ENCODE measurements around the gene CRY2.
"Not testable (repeated sequence)": the region's sequence is repeated elsewhere in the genome, so short reads cannot be mapped to it uniquely, and the experiment has no call there.

Gene CRY2

DNA sequence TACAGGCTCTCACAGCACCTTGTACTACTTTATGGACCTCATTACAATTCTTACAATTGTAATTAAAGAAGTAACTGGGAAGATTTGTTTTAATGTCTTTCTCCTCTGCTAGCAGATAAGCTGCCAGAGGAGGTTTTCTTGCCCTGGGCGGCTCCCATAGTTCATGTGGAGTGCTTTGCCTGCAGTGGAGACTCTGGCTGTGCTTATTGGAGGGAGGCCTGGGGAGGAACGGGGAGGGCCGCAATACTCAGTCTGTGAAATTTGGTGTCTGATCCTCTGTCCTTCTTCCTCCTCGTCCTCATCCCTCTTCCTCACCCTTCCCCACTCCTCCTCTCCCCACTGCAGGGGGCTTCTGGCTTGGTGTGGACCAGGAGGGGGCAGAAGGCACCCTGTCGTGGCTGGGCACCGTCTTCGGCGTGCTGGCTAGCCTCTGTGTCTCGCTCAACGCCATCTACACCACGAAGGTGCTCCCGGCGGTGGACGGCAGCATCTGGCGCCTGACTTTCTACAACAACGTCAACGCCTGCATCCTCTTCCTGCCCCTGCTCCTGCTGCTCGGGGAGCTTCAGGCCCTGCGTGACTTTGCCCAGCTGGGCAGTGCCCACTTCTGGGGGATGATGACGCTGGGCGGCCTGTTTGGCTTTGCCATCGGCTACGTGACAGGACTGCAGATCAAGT, 36.7 kb upstream of the CRY2 start:
- no peak for DNase-seq

GRCh38 chr11:45811109-45811435, 36.2 kb upstream of the CRY2 start:
- no peak for DNase-seq

- DNase-seq = no peak
Measured at GRCh38 chr11:45811571-45812290, 35.5 kb upstream of the CRY2 start.

DNA sequence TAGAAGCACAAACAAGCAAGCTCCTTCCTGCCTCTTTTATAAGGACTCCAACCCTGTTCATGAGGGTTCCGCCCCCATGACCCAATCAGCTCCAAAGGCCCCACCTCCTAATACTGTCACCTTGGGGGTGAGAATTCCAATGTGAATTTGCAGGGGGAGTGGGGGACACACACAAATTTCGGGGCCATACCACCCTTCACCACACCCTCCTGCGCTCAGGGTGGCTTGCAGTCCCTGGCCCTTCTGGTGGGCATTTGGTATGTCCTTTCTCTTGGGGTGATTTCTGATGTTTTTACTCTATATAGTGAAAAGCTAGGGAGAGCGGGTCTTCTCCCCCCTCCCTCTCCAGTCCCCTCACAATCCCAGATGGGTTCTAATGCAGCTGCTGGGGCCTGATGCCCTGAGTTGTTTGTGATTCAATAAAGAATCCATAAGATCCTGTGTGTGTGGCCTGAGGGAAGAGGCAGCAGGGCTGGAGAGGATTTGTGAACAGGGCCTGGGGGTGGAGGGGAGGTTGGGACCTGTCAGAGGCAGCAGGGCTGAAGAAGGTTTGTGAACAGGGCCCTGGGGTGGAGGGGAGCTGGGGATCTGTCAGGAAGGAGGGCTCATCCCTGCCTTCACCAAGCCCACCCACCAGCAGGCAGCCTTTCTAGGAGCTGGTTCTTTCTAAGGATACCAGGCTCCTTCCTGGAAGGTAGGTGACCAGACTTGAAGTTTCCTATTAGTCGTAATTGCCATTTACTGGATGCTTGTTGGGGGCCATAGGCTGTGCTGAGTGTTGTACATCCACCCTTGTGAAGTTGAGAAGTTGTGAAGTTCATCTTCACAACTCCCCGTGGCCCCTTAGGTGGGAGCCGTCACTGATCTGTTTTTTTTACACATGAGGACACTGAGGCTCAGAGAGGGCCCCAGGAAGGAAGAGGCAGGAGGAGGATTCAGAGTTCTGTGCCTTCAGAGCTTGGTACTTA, 34.4 kb upstream of the CRY2 start:
- no peak for DNase-seq

DNA sequence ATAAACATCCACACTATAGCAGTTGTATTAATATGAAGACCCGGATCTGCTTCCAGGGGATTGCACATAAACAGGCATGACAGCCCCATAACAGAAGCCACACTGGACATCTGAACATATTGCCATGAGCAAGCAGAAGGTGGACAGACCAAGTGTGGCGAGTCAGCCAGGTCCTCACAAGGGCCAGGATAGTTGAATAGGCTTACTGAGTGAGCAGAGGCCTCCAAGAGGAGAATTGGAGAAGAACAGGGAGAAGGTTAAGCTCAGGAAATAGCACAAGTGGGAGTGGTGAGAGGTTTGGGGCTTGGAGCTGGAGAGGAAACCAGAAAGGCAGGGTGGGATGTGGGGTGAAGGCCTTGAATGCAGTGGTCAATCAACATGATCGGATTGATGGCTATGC, 31.5 kb upstream of the CRY2 start:
- no peak for DNase-seq

GRCh38 chr11:45816614-45817013, 30.7 kb upstream of the CRY2 start:
- DNase-seq = no peak

DNA sequence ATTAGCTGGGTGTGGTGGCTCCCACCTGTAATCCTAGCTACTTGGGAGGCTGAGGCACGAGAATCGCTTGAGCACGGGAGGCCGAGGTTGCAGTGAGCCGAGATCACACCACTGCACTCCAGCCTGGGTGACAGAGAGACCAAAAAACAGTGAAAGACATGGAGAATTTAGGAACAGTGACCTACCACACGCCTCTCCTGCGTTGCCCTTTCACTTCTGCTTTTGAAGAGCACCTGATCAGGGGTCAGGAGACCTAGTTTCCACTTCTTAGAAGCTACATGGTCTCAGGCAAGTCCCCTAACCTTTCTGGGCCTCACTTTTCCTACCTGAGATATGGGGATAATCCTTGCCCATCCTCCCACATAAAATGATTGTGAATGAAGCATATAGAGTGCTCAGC, 30.1 kb upstream of the CRY2 start:
- DNase-seq = no peak

DNA sequence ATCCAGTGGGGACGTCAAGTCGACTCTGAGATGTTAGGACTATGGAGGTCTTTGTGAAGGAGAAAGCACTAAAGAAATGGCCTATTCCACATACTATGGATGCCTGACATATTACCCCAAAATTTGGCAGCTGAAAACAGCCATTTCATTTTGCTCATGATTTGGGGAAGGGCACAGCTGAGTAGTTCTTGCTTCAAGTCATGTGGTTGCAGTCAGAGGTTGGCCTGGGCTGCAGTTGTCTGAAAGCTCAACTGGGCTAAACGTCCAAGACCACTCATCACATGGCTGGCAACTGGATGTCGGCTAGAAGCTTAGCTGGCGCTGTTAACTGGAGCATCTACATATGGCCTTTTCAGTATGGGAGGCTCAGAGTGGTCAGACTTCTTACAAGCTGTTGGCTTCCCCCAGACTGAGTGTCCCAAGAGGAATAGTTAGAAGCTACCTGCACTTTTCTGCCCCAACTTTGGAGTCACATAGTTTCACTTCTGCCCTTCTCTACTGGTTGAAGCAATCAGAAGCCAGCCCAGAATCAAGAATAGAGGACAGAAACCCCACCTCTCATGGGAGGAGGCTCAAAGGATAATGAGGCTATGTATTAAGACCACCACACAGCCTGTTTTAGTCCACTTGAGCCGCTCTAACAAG, 28.2 kb upstream of the CRY2 start:
- DNase-seq = no peak

DNA sequence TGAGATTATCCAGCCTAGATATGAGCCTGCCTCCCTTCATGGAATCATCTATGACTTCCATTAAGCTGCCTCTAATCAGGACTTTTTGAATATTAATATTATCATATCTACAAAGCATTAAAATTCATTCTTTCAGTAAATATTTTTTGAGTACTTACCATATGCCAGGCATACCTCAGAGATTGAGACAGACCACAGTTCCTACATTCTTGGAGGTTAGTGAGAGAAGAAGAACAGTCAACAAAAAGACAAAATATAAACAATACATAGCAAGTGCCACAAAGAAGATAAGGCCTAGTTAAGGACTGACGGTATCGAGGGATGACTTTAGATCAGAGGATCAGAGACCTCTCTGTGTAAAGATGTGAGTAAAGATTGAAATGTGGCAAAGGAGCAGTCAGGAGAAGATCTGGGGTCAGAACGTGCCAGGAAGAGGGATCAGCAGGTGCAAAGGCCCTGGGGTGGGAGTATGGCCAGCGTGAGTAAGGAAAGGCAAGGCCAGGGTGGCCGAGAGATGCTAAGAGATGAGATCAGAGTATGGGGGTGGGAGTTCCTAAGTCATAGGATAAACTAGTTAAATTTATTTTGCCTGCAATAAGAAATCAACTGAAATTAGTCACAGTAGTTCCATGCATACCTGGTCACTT, 26.9 kb upstream of the CRY2 start:
- no peak for DNase-seq

DNA sequence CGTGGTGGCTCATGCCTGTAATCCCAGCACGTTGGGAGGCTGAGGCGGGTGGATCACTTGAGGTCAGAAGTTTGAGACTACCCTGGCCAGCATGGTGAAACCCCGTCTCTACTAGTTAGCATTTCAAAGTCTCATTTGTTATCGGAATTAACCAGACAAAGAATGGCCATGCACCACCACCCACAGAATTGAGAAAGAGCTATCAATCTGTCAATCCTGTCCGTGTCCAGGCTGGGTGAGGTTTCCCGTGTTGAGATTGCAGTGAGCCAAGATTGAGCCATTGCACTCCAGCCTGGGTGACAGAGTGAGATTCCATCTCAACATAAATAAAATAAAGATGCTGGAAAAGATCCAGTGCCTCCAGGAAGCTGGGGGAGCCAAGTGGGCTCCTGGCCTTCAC, 20.8 kb upstream of the CRY2 start:
- DNase-seq = not testable (repeated sequence)

DNA sequence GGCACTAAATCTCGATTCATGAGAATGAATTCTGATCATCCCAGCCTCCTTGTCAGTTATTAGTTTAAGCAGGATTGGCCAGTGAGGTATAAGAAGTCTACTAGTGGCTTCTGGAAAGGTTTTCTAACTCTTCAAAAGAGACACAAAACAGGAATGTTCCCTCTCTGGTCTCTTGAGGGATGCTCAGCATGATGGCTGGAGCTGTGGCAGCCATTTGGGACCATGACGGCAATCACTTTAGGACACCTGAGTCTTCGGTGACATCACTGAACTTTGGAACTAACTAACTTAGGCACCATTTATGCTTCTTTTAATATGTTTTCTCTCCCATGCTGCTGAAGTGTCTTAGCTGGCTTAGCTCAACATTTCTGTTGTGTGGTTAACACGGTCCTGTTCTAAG, 20.2 kb upstream of the CRY2 start:
- DNase-seq = no peak

DNA sequence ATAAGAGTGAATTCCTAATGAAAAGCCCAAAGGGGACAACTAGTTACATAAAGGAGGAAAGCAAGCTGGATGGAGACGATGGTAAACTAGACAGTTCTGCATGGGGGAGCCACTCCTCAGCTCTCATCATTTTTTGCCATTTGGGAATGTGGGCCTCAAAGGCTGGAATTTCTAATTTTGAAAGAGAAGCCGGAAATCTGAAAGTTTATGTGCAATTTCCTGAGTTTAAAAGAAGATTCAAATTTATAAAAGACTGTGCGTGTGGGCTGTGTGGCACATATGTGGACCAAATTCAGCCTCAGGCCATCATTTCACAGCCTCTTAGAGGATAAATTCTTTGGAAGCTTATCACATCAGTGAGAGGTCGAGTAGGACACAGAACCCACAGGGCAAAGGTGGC, 18.3 kb upstream of the CRY2 start:
- no peak for DNase-seq

DNA sequence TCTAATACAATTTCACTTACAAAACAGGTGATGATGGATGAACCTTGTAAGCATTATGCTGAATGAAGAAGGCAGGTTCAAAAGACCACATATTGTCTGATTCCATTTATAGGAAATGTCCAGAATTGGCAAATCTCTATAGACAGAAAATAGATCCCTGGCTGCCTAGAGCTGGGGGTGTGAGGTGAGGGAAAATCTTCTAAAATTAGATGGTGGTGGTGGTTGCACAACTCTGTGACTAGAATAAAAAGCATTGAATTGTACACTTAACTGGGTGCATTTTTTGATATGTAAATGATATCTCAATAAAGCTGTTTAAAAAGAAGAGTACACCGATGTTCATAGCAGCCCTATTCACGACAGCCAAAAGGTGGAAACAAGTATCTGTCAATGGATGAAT, 16.7 kb upstream of the CRY2 start:
- no peak for DNase-seq

- DNase-seq = no peak
Measured at GRCh38 chr11:45832811-45833441, 14.3 kb upstream of the CRY2 start.

DNA sequence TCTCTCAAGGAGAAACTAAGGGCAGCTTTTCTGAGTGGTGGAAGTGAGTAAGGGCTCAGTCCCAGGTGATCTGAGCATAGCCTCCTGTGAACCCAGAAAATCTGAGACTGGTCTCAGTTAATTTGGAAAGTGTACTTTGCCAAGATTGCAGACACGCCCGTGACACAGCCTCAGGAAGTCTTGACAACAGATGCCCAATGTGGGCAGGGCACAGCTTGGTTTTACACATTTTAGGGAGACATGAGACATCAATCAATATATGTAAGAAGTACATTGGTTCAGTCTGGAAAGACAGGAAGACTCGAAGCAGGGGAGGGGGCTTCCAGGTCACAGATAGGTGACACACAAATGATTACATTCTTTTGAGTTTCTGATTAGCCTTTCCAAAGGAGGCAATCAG, 13.5 kb upstream of the CRY2 start:
- no peak for DNase-seq

DNA sequence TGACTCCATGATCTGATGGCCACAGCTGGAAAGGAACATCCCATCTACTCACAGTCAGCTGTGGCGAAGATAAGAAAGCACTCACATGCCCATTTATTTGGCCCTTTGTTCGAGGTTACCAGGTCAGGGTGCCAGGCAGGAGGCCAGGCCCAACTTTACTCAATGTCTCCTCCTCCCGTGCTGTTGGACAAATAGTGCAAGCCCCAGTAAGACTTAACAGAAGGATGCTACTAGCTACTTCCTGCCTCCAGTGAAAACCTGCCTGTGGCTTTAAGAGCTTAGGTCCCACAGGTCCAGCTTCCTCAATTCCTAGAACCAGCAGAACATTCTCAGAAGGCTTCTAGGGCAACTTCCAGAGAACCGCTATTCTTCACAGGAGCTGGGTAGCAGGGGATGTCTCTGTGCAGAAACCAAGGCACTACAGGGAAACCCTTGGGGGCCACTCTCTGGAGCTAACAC, 12.9 kb upstream of the CRY2 start:
- no peak for DNase-seq

DNA sequence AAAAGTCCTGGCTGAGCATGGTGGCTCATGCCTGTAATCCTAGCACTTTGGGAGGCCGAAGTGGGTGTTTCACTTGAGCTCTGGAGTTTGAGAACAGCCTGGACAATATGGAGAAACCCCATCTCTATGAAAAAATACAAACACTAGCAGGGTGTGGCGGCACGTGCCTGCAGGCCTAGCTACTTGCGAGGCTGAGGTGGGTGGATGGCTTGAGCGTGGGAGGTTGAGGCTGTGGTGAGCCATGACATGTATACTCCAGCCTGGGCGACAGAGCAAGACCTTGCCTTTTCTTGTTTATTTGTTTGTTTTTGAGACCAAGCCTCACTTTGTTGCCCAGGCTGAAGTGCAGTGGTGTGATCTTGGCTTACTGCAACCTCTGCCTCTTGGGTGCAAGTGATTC, 8.1 kb upstream of the CRY2 start:
- DNase-seq = no peak

DNA sequence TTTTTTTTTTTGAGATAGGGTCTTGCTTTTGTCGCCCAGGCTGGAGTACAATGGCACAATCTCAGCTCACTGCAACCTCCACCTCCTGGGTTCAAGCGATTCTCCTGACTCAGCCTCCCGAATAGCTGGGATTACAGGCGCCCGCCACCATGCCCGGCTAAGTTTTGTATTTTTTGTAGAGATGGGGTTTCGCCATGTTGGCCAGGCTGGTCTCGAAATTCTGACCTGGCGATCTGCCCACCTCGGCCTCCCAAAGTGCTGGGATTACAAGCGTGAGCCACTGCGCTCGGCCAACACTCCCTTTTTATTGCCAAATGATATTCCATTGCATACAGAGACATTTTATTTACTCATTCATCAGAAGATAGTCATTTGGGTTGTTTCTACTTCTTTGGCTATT, 7.0 kb upstream of the CRY2 start:
- not testable (repeated sequence) for DNase-seq

- peak; percentile 77 for DNase-seq
Measured at GRCh38 chr11:45843158-45843924, 3.9 kb upstream of the CRY2 start.

GRCh38 chr11:45844822-45845578, 2.3 kb upstream of the CRY2 start:
- no peak for DNase-seq
